ENCODE measurements around the gene XPO5. TPM values are rescaled to one million over a fixed set of nuclear protein-coding genes. Genes with fewer than 3 reads are reported as not detected.

Gene XPO5
- total RNA-seq, 4 donors from 2014 or later, result 22.2 to 58.6 (median 32.9) TPM

DNA sequence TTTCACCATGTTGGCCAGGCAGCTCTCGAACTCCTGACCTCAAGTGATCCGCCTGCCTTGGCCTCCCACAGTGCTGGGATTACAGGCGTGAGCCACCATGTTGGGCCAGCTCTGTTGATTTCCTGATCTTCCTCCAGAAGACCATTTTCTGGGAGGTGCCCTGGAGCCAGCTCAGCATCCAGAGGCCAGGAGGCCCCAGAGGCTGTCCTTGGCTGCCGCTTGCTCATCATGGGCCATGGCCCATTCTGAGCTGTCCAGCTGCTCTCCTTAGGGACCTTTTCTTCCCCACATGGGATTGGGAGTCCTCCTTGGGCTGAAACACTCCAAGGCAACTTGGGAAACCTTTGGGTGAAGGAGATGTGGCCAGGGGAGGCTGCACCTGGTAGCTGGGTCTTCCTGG lies 81.1 kb downstream of the XPO5 start:
- no peaks in the 10 kb centered on the region for H3K9me3 ChIP-seq
- no peaks in the 10 kb centered on the region for H3K27me3 ChIP-seq
- no peak overlapping the region for H3K4me3 ChIP-seq (replicated peaks in 1 of 3)
- intact Hi-C loops (cut with DNase I), result no loop called here
- H3K4me1 ChIP-seq, result peaks cover 9 to 17% of the 10 kb centered on the region in 2 donors
- peaks cover 12 to 21% of the 10 kb centered on the region in 2 donors for H3K36me3 ChIP-seq
- DNase-seq, result no peak
- H3K27ac ChIP-seq, result no peak overlapping the region
- 85 to 100% methylated on average over 3 to 4 of the region's 4 CpGs for WGBS, 2 donors
- no peak for TF ChIP-seq POLR2A (IDR thresholded peaks at IDR 0.05)
- no peak for TF ChIP-seq CTCF (IDR thresholded peaks at IDR 0.05)

GRCh38 chr6:43494321-43494720 lies 81.5 kb downstream of the XPO5 start:
- H3K36me3 ChIP-seq, result peaks cover 7 to 17% of the 10 kb centered on the region in 2 donors
- no peaks in the 10 kb centered on the region for H3K9me3 ChIP-seq
- TF ChIP-seq CTCF (IDR thresholded peaks at IDR 0.05) (no peak), POLR2A (IDR thresholded peaks at IDR 0.05) (no peak)
- DNase-seq, result no peak
- no peaks in the 10 kb centered on the region for H3K27me3 ChIP-seq
- H3K27ac ChIP-seq, result no peak overlapping the region
- H3K4me3 ChIP-seq (replicated peaks in 1 of 3), result no peak overlapping the region
- 95 to 99% methylated on average over 6 of the region's 6 CpGs for WGBS, 2 donors
- peaks cover 9 to 17% of the 10 kb centered on the region in 2 donors for H3K4me1 ChIP-seq
- intact Hi-C loops (cut with DNase I), result no loop called here

DNA sequence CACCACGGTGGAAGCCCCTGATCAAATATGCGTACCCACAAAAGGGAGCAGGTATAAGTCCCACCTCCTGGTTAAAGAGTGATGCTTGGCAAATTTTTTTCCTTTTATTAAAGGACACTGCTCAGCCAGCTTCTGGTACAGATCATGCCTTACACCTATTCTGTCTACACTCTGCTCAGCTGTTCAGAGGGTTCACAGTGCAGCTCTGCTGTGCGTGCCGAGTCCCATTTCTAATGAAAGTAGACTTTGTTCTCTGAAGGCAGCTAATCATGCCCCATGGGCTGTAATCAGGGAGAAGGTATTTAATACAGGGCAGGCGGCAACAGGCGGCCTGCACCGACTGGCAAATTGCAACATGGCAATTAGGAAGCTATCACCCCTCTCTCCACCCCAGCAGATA lies 82.0 kb downstream of the XPO5 start:
- no peak overlapping the region for H3K27ac ChIP-seq
- H3K4me3 ChIP-seq (replicated peaks in 1 of 3), result no peak overlapping the region
- peaks cover 2 to 12% of the 10 kb centered on the region in 2 donors for H3K36me3 ChIP-seq
- no peak for DNase-seq
- H3K27me3 ChIP-seq, result no peaks in the 10 kb centered on the region
- no peaks in the 10 kb centered on the region for H3K9me3 ChIP-seq
- WGBS, 2 donors, result 94 to 95% methylated on average over 7 of the region's 7 CpGs
- intact Hi-C loops (cut with DNase I), result no loop called here
- peaks cover 9 to 14% of the 10 kb centered on the region in 2 donors for H3K4me1 ChIP-seq
- TF ChIP-seq CTCF (IDR thresholded peaks at IDR 0.05), result no peak
- TF ChIP-seq POLR2A (IDR thresholded peaks at IDR 0.05), result no peak

DNA sequence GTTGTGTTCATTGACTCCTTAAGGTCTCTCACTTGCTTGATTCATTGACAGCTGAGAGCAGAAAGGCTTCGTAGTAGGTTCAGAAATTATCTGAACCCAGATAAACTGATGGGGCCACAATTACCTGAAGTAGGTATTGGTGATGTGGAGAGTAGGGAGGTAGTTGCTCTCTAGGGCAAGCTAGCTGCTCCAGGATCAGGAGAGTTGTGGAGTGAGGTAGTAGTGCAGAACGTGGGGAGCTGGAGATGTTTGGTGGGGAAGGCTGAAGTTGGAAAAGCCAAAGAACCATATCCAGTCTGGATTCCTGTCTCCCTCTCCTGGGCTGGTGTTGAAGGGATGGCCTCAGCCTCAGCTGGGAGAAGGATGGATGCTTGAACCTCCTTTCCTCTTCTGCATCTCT lies 82.6 kb downstream of the XPO5 start:
- H3K4me1 ChIP-seq, result peaks cover 9 to 13% of the 10 kb centered on the region in 2 donors
- H3K27ac ChIP-seq, result no peak overlapping the region
- intact Hi-C loops (cut with DNase I), result no loop called here

DNA sequence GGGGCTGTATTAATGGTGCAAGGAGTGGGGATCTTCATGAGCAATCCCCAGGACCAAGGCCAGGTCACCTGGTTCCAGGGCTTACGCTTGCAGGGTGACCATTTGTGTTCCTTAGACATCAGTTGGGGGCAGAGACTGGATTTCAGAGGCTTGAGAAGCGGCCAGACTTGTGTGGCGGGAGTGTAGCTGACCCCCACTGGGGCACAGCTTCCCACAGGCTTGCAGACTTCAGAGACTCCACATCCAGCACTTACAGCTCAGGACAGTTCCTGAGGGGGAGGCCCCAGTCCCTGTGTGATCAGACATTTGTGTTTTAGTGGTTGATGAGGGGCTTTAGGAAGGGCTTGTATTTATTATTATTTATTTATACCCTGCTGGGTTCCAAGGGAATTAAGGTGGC lies 83.2 kb downstream of the XPO5 start:
- intact Hi-C loops (cut with DNase I), result no loop called here
- peaks cover 9 to 13% of the 10 kb centered on the region in 2 donors for H3K4me1 ChIP-seq
- H3K36me3 ChIP-seq, result peaks cover 0 to under 1% of the 10 kb centered on the region in 2 donors
- no peaks in the 10 kb centered on the region for H3K27me3 ChIP-seq
- H3K4me3 ChIP-seq (replicated peaks in 1 of 3), result no peak overlapping the region
- H3K27ac ChIP-seq, result no peak overlapping the region
- WGBS, 2 donors, result 82 to 87% methylated on average over 2 to 3 of the region's 3 CpGs
- no peak for DNase-seq
- H3K9me3 ChIP-seq, result no peaks in the 10 kb centered on the region
- TF ChIP-seq CTCF (IDR thresholded peaks at IDR 0.05) (no peak), POLR2A (IDR thresholded peaks at IDR 0.05) (no peak)

More for the DNA sequence above, 82.6 kb downstream of the XPO5 start:
- Histone ChIP-seq H3K36me3 (peaks cover 0 to 6% of the 10 kb centered on the region in 2 donors), H3K4me3 (replicated peaks in 1 of 3) (no peak overlapping the region), H3K27me3 (no peaks in the 10 kb centered on the region), H3K9me3 (no peaks in the 10 kb centered on the region)
- 86 to 88% methylated on average over 2 of the region's 2 CpGs for WGBS, 2 donors
- no peak for TF ChIP-seq POLR2A (IDR thresholded peaks at IDR 0.05)
- TF ChIP-seq CTCF (IDR thresholded peaks at IDR 0.05), result no peak
- DNase-seq, result no peak
